Measurements from ENCODE around the gene SLC35A4. TPM values are rescaled to one million over a fixed set of nuclear protein-coding genes. Genes with fewer than 3 reads are reported as not detected.

The SLC35A4 gene
- total RNA-seq, 1 donor from 2014 or later: 61.8 TPM

- no peak overlapping the region for H3K4me3 ChIP-seq (ENCODE audit: low read depth, low read length)
- TF ChIP-seq CTCF (conservative IDR thresholded peaks at IDR 0.05; ENCODE audit: low read depth, low read length): no peak
- no peak for DNase-seq (ENCODE audit: low read depth)
These were observed 12.8 kb upstream of the SLC35A4 start for GRCh38 chr5:140551872-140552271.

GRCh38 chr5:140553657-140554056 lies 11.0 kb upstream of the SLC35A4 start:
- H3K4me3 ChIP-seq (ENCODE audit: low read depth, low read length): no peak overlapping the region
- TF ChIP-seq CTCF (conservative IDR thresholded peaks at IDR 0.05; ENCODE audit: low read depth, low read length): no peak
- DNase-seq (ENCODE audit: low read depth): no peak

DNA sequence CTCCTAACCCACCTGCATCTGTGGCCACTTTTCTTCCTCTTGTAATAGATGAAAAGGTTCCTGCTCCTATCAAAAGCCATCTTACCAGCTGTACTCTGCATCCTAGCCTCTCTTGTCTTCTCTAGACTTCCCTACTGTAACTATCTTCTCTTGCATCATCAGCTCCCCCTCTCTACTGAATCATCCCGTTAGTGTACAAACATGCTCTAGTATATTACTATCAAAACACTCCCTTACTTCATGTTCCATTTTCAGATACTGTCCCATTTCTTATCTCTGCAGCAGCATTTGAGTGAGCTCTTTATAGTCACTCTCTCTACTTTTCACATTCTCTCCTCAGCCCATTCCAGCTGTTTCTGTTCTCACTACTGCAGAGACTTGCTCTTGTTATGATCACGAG lies 10.2 kb upstream of the SLC35A4 start:
- no peak for TF ChIP-seq CTCF (conservative IDR thresholded peaks at IDR 0.05; ENCODE audit: low read depth, low read length)
- DNase-seq (ENCODE audit: low read depth): no peak
- no peak overlapping the region for H3K4me3 ChIP-seq (ENCODE audit: low read depth, low read length)

DNA sequence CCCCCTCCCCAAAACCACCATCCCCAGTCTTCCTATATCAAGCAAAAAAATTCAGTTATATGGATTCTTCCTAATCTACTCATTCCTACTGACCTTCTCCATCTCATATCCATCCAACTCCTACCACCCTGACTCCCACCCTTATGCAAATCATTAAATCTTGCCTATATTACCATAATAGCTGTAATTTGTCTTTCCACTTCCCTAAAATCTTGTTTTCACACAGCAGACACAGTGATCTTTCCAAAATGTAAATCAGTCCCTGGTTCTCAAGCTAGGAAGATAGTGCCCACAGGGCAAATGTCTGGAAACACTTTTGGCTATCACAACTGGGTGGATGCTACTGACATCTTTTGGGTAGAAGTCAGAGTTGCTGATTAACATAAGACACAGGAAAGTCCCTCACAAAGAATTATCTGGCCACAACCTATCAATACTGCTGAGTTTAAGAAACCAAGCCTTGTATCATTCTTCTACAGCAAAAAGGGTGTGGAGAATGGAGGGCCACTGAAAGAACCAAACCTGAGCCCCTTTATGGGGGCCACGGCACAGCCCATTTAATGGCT lies 8.8 kb upstream of the SLC35A4 start:
- peak overlapping the region; percentile 88 for H3K4me3 ChIP-seq (ENCODE audit: low read depth, low read length)
- TF ChIP-seq CTCF (conservative IDR thresholded peaks at IDR 0.05; ENCODE audit: low read depth, low read length): no peak
- DNase-seq (ENCODE audit: low read depth): no peak

GRCh38 chr5:140556438-140556837 lies 8.2 kb upstream of the SLC35A4 start:
- TF ChIP-seq CTCF (conservative IDR thresholded peaks at IDR 0.05; ENCODE audit: low read depth, low read length): no peak
- DNase-seq (ENCODE audit: low read depth): no peak
- peak overlapping the region; percentile 88 for H3K4me3 ChIP-seq (ENCODE audit: low read depth, low read length)

DNA sequence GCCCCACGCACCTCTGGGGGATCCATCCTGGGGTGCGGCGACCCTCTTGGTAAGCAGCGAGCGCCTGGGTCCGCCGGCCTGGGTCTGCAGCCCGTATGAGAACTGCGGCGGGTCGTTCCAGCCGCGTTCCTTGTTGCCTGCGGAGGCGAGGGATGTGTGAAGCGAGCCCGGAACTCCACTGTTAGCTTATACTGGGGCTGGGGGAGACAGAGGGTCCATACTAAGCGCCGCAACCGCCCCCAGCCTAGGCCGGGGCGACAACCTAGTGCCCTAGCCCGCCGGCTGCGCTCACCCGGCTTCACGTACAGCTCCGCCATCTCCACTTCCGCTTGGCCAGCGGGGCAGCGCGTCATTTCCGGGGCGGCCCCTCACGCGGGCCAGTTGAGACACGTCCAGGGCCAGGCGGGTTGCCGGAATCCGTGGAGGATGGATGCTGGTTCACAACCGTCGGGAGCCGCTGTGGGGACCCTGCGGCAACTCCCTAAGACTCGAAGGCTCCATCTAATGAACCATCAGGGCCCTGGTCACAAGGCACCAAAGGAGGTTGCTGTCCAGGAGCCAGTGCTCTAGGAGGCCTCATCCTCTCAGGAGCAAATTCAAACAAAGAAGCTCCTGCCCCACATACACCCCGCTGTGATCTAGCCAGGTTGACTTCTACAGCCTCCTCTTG lies 7.4 kb upstream of the SLC35A4 start, which contains the start of gene SRA1:
Gene SRA1, minus strand, starts transcription at position 338 of the 670 bp plus-strand sequence. Its CDS starts 21 bp downstream, at position 317.
- peak; percentile 4 for TF ChIP-seq CTCF (conservative IDR thresholded peaks at IDR 0.05; ENCODE audit: low read depth, low read length)
- DNase-seq (ENCODE audit: low read depth): no peak
- peak within 1 kb of the TSS; percentile 88 for H3K4me3 ChIP-seq (ENCODE audit: low read depth, low read length)

DNA sequence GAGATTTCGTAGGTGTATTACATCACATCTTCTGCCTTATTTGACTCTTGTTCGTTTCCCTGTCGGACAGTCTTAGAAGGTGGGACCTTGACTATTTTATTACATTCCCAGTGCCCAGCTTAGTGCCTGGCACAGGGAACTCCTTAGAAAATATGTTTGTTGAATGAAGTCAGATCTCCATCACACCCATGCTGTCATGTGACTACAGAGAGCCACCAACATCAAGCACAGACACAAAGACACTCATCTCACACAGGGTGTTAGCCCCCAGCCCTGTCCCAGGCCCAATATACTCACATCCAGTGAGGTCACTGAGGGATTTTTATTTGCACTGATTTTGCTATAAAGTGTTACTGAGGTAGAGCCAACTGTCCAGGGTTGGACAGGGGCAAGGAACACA lies 6.7 kb upstream of the SLC35A4 start:
- H3K4me3 ChIP-seq (ENCODE audit: low read depth, low read length): no peak overlapping the region
- DNase-seq (ENCODE audit: low read depth): no peak
- TF ChIP-seq CTCF (conservative IDR thresholded peaks at IDR 0.05; ENCODE audit: low read depth, low read length): no peak
